22Rv1 (cell line): ENCODE measurements around the gene CFAP61.

Experiments
- CTCF ChIP-seq: fragments of 450-650 bp; IDR thresholded peaks from 2 replicates; pipeline ENCODE4 v1.5.1; 2017; ENCODE audit warnings: mild to moderate bottlenecking
- ZFX ChIP-seq: fragments of 450-650 bp; IDR thresholded peaks from 2 replicates; pipeline ENCODE4 v1.6.1; 2017; ENCODE audit warnings: antibody characterized with exemption, borderline replicate concordance

GRCh38 chr20:20023395-20023794, 28.9 kb upstream of the CFAP61 start:
- TF ChIP-seq CTCF (no peak), ZFX (no peak)
